GM21576 (cell line): ENCODE data around the gene GARRE1.
"Not testable (repeated sequence)": the region's sequence is repeated elsewhere in the genome, so short reads cannot be mapped to it uniquely, and the experiment has no call there.

Experiments
- ATAC-seq: cut with Tn5 transposase; IDR thresholded peaks from one replicate; pipeline ENCODE4 v1.9.1; 2021; ENCODE audit warnings: mild to moderate bottlenecking, moderate library complexity; ENCODE audit not compliant: unreplicated experiment

GARRE1 gene

DNA sequence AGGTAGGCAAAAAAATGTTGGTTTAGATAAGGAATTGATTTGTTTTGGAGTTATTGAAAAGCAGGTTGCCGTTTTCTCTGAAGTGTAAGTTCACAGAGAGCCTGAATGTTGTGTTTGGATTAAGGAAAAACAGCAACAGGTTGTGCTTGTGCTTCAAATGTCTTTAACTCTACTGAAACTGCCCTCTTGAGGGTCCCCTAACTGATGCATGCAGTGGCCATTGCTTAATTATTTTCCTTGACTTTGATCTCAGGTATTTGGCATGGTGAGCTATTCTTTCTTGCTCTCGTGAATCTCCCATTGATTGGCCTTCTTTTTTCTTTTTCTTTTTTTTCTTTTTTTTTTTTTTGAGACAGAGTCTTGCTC lies 3.2 kb downstream of the GARRE1 start:
- no peak for ATAC-seq

DNA sequence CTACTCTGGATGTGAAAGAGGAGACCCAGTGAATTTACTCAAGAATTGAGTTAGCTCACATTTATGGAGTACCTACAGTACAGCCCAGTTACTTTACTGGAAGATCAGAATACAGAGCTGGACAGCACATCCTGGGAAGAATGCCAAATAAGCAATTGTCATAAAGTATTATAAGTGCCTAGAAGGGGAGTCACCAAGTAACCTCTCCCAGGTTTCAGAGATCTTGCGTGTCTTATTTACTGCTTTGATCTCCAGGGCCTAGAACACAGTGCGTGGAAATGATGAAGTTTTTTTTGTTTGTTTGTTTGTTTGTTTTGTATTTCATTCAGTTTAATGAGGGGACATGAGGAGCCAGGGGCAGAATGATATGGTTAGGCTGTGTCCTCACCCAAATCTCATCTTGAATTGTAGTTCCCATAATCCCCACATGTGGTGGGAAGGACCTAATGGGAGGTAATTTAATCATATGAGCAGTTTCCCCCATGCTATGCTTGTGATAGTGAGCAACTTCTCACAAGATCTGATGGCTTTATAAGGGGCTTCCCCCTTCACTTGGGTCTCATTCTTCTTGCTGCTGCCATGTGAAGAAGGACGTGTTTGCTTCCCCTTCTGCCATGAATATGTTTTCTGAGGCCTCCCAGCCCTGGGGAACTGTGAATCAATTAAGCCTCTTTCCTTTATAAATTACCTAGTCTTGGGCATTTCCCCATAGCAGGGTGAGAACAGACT lies 5.2 kb downstream of the GARRE1 start:
- no peak for ATAC-seq

DNA sequence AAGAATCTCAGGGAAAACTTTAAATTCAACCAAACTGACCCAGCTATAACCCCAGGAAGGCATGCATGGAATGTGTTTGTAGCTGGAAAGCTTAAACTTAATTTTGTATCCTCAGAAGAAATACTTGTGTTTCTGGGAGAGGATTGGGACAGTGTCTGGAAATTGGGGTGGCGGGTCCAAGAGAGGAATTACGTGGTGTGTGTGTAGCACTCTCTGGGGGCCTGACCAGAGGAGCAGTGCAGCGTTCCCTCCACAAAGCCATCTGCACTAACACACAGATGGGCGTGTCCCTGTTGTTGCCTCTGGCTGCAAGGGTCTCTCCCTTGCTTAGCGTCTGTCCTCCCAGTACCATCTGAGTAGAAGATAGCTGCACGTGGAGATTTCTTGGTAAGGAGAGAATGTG lies 6.4 kb downstream of the GARRE1 start:
- ATAC-seq = no peak

DNA sequence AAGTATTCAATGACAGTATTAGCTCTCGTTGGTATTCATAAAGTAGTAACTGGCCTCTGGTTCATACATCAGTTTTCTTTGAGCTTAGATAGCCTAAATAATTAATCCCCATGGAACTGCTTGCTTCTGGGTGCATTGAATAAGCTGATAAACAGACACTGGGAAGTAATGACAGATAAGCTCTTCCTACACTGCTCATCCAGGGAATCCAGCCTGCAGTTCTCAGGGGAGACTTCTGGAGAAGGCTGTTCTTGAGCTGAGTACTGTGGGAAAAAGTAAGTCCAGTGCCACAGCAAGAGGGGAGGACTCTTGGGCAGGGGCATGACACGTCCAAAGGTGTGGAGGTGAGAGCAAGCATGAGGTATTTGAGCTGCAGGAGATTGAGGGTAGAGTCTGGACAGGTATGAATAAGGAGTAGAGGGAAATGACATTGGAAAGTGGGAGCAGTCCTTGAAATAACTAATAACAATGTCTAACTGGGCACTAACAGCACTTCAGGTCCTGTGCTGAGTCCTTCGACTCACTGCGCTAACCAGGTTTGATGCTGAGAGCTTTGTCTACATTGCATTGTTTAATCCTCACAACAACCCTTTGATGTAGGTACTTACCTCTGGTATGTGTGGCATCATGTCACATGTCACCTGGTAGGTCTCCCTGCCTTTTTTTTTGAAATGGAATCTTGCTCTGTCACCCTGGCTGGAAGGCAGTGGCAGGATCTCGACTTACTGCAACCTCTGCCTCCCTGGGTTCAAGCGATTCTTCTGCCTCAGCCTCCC lies 7.2 kb downstream of the GARRE1 start:
- ATAC-seq = no peak

DNA sequence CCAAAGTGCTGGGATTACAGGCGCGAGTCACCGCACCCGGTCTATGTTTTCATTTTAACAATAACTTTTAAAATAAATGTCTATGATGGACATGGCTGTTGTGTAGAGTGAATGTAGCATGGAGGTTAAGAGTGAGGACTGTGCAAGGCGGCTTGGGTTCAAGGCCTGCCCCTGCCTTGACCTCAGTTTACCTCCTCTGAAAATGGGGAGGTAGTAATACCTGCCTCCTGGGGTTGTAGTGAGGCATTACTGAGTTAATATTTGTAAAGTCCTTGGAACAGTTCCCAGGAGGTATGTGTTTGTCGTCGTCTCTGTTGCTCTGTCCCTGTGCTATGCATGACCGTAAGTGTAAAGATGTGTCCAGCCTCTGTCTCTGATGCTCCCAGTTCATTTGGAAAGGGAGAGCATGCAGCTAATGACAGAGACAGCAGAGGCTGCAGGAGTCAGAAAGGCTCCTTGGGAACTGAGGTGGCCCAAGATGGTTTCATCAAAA lies 9.4 kb downstream of the GARRE1 start:
- no peak for ATAC-seq

DNA sequence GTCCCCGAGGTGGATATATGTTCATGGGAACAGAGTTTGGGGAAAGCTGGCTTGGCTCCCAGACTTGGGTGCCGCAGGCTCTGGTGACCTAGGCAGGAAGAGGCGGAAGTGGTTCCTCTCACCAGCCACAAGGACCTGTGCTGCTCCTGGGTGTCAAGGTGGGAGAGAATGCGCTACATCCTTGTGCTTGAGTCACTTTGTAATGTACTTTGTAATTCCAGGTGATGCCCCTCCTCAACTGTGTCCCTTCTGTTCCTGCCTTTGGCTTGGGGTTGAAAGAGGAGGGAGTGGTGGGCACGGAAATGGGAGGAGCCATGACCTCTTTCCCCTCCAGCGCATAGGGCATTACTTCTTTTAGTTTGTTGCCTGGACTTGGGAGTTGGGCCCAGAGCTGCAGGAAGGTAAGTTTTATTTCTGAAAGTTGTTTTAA lies 10.9 kb downstream of the GARRE1 start:
- no peak for ATAC-seq

DNA sequence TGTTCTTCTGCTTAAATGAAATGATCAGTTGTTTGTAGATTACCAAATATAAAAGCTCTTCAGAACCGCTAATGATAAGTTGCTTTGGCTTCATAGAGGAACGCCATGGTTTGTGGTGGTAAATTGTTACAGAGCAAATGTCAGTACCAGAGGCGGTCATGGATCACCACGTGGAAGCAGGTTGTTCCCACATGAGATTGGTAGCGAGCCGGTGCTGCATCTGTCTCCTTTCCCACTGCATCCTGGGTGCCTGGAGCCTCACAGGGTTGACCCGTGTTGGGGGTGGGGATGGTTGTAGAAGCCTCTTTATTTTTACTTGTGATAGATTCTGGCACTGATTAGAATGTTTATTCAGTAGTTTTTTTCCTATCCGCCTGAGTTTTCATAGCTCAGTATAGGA lies 14.7 kb downstream of the GARRE1 start:
- no peak for ATAC-seq

DNA sequence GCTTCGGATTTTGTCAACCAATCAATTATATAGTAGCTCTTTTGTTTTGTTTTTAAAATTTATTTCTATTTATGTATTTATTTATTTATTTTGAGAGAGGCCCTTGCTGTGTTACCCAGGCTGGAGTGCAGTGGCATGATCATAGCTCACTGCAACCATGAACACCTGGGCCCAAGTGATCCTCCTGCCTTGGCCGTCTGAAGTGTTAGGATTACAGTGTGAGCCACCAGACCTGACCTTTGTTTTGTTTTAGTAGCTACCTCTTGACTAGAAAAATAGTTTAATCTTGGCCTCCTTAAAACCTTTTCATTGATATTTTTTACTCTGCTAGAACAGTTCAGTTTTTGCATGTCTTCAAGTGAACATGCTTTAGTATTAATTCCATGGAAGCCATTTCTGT lies 15.1 kb downstream of the GARRE1 start:
- no peak for ATAC-seq

DNA sequence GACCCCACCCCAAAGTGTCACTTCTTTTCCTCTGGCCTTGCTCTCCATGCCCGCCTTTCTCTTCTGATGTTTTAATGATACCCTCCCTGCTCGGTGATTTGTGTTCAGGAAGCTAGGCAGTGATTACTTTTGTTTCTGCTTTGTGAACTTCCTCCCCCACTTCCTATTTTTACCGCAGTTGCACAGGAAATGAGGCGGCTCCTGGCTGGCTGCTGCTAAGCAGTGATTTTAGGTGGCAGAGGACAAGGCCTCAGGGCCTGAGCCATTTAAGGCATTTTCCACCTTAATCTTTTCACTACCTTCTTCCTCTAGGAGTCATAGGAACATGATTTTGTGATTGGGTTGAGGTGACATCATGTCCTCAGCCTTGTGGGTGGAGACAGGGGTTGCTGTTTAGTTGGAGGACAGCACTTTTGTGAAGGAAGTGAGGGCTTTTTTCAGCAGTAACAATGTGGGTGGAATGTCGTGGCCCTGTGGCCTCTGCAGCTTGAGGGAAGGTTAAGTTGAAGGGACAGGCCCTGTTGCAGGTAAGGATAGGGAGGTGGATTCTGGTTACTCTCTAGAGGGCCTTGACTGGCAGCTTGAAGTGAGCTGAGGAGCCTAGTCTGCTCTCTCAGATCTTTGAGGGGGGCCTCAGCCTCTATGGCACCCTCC lies 15.7 kb downstream of the GARRE1 start:
- peak; percentile 67 for ATAC-seq

DNA sequence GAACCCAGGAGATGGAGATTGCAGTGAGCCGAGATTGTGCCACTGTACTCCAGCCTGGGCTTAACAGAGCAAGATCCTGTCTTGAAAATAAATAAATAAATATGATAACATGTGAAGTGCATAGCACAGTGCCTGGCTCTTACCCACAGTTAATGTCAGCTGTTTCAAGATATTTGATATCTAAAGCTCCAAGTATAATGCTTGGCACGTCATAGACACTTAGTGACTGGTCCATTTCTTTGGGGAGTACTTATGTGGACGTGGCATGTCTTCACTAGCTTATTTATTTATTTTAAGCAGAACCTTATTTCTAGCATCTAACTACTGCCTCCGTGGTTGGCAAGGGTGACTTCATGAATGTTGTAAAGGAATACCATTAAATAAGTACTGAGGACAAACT lies 18.8 kb downstream of the GARRE1 start:
- ATAC-seq = no peak

DNA sequence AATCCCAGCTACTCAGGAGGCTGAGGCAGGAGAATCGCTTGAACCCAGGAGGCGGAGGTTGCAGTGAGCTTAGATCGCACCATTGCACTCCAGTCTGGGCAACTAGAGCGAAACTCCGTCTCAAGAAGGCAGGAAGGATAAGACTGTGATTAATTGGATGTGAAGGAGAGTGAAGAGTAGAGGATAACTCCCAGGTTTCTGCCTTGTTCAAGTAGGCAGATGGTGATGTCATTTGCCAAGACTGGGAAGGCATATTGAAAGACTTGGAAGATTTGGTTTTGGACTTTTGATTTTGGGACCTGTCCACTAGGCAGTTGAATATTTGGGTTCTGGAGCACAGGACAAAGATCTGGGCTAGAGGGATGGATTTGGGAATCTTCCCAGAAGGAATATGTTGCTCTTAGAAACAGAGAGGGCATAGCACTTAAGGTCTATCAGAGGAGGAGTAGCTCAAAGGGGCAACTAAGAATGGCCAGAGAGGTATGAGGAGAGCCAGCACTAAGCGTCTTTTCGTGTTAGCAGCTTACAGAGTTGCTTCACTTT lies 20.0 kb downstream of the GARRE1 start:
- ATAC-seq = no peak

DNA sequence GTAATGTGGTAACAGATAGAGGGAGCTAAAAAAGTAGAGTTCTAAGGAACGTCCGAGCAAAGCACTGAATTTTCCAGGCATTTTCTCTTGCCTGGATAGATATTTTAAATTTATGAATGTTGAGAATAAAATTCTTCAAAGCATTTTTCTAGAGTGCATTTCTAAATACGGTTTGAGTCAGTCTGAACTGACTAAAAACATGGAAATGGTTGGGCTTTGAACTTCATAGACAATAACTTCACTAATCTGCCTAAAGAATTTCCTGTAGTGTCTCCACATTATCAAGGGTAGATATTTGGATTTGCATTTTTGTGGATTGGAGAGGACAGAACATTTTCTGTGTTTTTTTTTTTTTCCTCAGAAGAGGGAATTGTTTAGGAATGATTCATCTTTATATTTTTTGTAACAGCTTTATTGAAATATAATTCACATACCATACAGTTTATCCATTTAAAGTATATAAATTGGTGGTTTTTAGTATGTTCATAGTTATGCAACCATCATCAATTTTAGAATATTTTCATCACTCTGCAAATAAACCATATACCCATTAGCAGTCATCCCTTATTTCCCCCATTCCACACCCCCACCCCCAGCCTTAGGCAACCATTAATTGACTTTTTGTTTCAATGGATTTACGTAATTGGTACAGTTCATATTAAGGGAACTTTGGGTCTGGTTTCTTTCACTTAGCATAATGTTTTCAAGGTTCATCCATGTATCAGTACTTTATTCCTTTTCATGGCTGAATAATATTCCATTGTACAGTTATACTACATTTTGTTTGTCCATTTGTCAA lies 20.7 kb downstream of the GARRE1 start:
- ATAC-seq = no peak

DNA sequence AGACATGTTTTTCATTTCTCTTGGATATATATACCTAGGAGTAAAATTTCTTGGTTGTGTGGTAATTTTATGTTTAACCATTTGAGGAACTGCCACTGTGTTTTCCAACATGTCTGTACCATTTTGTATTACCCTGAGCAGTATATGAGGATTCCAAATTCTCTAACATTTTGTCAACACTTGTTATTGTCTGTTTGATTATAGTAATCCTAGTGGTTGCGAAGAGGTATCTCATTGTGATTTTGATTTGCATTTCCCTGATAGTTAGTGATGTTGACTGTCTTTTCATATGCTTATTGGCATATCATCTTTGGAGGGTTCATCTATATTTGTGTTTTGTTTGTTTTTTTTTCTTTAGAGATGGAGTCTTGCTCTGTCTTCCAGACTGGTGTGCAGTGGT lies 21.4 kb downstream of the GARRE1 start:
- ATAC-seq = no peak

DNA sequence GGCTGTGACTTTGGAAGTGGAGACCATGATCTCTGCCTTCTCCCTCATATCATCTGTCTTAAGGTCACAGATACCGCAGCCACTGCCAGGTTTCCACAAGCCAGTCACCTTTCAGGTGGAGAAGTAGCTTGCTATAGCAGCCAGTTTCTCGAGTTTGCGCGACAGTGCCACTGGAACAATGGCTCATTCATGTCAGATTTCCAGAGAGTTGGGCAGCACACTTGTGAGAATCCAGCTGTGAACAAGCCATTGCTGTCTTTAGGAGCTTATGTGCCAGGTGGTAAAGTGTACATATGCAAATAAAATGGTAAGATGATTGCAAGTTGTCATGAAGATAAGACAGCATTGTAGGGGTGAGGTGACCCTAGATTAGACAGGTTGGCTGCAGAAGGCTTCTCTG lies 22.3 kb downstream of the GARRE1 start:
- no peak for ATAC-seq

DNA sequence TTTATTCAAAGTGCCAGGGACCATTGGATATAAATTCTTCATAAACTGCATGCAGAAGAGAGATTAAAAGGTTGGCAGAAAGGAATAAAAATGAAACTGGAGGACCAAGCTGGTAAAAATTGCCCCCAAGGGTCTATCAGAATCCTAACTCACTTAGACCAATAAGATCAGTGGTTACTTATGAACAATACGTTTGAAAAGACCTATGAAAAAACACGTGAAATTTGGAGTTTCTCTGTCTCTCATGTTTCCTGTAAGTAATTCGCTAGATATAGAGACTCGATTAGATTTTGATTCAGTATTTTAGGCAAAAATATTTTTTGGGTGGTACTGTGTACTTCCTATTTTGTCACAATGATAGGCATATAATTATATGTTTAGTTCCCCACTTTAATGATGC lies 22.9 kb downstream of the GARRE1 start:
- ATAC-seq = no peak

DNA sequence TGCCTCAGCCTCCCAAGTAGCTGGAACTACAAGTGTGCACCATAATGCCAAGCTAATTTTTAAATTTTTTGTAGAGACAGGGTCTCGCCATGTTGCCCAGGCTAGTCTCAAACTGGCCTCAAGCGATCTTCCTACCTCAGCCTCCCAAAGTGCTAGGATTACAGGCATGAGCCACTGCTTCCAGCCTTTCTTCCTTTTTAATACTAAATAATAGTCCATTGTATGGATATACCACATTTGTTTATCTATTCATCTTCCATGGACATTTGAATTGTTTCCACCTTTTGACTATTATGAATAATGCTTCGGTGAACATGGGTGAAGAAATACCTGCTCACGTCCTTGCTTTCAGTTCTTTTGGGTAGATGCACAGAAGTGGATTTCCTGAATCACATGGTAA lies 24.4 kb downstream of the GARRE1 start:
- ATAC-seq = no peak

DNA sequence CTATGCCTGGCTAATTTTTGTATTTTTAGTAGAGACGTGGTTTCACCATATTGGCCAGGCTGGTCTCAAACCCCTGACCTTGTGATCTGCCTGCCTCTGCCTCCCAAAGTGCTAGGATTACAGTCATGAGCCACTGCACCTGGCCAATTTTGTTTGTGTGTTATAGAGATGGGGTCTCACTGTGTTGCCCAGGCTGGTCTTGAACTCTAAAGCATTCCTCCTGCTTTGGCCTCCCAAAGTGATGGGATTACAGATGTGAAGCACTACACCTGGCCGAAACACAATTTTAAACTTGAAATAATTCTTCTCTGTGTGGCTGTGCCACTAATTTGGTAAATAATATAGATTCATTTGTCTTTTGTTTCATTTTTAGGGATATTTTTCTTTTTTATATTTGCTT lies 27.1 kb downstream of the GARRE1 start:
- ATAC-seq = not testable (repeated sequence)

DNA sequence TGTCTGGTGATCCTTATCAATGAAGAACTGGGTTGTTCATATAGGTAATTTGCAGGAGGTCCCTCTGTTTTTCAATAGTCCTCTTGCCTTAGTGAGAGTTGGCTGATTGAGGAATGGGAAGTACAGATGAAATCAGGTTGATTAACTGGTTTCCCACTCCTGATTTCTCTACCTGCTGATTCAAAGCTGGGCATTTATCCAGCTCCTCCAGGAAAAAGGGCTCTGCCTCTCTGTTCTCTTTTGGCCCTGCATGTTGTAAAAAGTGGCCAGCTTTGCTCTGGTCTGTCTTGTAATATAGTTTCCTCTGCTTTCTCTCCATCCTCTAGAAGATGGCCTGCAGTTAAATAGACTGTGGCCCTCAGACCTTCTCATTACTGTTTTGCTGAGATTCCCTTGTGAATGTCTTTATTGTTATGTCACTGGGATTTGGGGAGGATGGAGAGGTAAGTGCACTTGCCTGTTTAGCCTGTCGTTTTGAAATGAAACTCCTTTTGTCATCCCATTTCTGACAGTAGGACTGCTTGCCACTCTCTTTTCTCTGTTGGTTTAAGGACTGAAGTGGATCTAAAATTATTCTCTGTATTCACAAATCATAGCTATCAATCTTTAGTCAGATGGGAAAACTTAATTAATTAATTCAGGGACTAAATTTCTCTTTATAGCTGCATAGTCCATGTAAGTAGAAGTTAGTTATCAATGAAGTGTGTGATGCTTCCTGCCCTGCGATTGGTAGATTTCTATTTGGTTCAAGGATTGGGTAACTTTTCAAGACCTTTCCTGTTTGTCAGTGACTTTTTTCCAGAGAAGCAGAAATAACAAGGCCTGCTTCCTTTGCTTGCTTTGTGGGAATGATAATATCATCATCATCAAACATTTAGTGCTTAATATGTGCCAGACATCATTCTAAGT lies 28.5 kb downstream of the GARRE1 start:
- ATAC-seq = no peak

DNA sequence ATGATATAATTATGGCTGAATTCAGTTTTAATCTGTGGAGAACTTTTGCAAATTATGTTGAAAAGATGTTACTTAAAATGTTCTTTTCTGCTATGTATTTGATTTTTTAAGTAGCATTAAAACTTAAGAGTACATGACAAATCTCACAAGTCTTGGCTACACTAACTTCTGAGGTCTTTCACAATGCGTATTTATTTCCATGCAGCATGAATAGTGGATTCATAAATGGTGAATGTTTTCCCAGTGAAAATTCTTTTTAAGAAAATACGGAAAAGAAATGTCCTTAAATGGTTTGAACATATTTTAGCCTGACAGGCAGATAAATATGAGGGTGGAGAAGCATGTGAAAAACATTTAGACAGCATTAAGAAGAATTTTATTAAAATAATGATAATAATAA lies 30.2 kb downstream of the GARRE1 start:
- ATAC-seq = no peak

DNA sequence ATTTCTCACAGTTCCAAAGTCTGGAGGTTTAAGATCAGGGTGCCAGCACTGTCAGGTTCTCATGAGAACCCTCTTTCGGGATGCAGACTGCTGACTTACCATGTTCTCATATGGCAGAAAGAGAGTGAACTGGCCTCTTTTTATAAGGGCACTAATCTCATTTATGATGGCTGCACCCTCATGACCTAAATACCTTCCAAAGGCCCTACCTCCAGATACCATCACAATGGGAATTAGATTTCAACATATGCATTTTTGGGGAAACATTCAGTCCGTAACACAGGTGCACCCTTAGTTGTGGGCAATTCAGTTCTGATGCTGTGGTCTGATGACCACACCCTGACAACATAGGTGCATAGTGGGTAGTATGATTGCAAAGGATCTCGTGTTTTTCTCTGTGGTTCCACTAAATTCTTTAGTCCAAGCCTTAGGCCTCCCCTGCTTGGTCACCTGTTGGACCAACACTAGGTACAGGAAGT lies 33.3 kb downstream of the GARRE1 start:
- ATAC-seq = no peak
